ENCODE results near the gene SGSM2. TPM values are rescaled to one million over a fixed set of nuclear protein-coding genes. Genes with fewer than 3 reads are reported as not detected.
A peak's percentile ranks its signal among the peaks of the same experiment; 100 is the strongest.

Gene SGSM2
- polyA plus RNA-seq, 1 experiment: 43.6 TPM

DNA sequence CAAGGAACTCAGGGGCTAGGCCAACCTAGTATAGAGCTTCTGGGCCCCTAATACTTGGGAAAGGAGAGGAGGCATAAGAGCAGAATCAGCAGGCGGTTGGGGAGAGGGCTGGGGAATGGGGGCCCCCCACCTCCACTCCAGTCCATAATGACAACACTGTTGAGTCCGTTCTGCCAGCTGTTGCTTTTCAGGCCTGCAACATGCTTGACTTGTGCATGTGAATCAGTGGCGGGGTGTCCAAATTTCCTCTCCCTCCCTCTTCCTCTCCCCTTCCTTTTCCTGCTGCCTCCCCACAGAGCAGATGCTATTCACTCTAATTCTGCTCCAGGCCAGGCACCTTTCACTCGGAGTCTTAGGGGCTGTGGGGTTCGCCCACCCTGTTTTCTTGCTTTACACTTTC is 31.7 kb downstream of the SGSM2 start:
- CTCF ChIA-PET: interaction anchor here (1.3 to 4.0 kb wide), 5 partner anchors 8 to 47 kb away, joined by 3 to 22 read pairs (median 10); no protein-coding TSS in a partner anchor
- POLR2A ChIA-PET: no interaction called here
- peaks cover 23% of the 10 kb centered on the region for H3K36me3 ChIP-seq (ENCODE audit: control insufficient read depth, insufficient read depth, low read length)
- H3K4me3 ChIP-seq (ENCODE audit: low read depth, low read length): no peak overlapping the region
- H3K27me3 ChIP-seq (ENCODE audit: control insufficient read depth, insufficient read depth, low read length): no peaks in the 10 kb centered on the region
- no peak for DNase-seq (ENCODE audit: low read depth)
- TF ChIP-seq, protein P1, sequence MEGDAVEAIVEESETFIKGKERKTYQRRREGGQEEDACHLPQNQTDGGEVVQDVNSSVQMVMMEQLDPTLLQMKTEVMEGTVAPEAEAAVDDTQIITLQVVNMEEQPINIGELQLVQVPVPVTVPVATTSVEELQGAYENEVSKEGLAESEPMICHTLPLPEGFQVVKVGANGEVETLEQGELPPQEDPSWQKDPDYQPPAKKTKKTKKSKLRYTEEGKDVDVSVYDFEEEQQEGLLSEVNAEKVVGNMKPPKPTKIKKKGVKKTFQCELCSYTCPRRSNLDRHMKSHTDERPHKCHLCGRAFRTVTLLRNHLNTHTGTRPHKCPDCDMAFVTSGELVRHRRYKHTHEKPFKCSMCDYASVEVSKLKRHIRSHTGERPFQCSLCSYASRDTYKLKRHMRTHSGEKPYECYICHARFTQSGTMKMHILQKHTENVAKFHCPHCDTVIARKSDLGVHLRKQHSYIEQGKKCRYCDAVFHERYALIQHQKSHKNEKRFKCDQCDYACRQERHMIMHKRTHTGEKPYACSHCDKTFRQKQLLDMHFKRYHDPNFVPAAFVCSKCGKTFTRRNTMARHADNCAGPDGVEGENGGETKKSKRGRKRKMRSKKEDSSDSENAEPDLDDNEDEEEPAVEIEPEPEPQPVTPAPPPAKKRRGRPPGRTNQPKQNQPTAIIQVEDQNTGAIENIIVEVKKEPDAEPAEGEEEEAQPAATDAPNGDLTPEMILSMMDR (IDR thresholded peaks at IDR 0.05; ENCODE audit: insufficient read depth, low read depth, low read length): no peak

GRCh38 chr17:2369551-2370210 is 32.4 kb downstream of the SGSM2 start:
- DNase-seq (ENCODE audit: low read depth): no peak
- POLR2A ChIA-PET: no interaction called here
- no peaks in the 10 kb centered on the region for H3K27me3 ChIP-seq (ENCODE audit: control insufficient read depth, insufficient read depth, low read length)
- TF ChIP-seq, protein P1 (IDR thresholded peaks at IDR 0.05; ENCODE audit: insufficient read depth, low read depth, low read length): peak; percentile 12; the same call in 1 of the 2 replicates
- CTCF ChIA-PET: interaction anchor here (0.5 to 4.0 kb wide), 5 partner anchors 9 to 63 kb away, joined by 3 to 22 read pairs (median 10); no protein-coding TSS in a partner anchor
- peaks cover 21% of the 10 kb centered on the region for H3K36me3 ChIP-seq (ENCODE audit: control insufficient read depth, insufficient read depth, low read length)
- H3K4me3 ChIP-seq (ENCODE audit: low read depth, low read length): no peak overlapping the region

DNA sequence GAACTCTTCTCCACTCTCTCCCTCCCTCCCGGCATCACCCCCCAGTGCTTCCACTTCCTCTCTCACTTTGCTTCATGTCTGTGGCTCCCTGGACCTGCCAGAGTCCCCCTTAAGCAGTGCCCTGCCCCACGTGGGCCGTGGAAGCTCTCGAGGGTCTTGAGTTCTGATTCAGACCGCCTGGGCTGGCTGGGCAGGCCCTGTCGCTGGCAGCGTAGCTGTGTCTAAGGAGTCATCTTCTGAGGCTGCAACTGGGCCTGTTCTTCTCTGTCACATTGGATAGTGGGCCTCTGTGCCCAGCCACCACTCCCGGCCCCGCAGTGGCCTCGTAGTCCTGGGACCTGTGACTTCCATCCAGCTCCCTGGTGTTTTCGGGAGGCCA is 32.9 kb downstream of the SGSM2 start:
- Histone ChIP-seq H3K4me3 (ENCODE audit: low read depth, low read length) (no peak overlapping the region), H3K27me3 (ENCODE audit: control insufficient read depth, insufficient read depth, low read length) (no peaks in the 10 kb centered on the region), H3K36me3 (ENCODE audit: control insufficient read depth, insufficient read depth, low read length) (peaks cover 17% of the 10 kb centered on the region)
- ChIA-PET CTCF (interaction anchor here (0.5 to 4.0 kb wide), 6 partner anchors 9 to 62 kb away, joined by 3 to 22 read pairs (median 8); no protein-coding TSS in a partner anchor), POLR2A (no interaction called here)
- TF ChIP-seq, protein P1 (IDR thresholded peaks at IDR 0.05; ENCODE audit: insufficient read depth, low read depth, low read length): no peak
- DNase-seq (ENCODE audit: low read depth): no peak

DNA sequence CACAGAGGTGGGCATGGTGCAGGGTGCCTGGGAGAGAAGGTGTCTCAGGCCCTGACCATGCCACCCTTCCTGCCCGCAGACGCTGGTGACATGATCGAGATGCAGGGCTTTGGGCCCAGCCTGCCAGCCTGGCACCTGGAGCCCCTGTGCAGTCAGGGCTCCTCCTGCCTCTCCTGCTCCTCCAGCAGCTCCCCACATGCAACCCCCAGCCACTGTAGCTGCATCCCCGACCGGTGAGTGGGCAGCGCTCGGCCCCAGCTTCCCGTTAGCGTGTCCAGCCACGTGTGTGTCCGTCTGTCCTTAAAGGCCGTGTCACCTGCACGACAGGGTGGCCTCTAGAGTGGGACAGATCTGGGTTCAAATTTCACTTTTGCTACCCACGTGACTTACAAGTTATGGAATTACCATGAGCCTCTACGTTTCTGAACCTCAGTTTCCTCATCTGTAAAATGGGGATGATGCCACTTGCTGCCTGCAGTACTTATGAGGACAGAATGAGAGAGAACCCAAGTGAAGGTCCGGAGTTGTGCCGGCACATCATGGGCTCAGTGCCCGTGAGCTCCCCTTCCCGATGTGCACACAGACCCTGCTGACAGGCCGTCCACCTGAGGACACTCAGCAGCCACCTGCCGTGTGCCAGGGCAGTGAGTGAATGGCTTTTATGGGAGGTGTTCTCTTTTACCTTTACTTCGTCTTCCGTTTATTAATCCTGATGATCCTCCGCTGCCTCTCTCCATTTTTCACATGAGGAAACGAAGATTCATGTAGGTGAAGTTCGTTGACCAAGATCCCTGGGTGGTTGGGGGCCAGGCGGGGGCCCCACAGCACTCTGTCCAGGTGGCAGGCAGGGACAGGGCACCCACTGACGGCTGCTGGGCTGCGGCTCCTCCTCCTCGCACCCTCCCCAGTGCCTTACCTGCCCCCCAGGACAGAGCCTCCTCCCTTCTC is 34.2 kb downstream of the SGSM2 start:
- TF ChIP-seq, protein P1 (IDR thresholded peaks at IDR 0.05; ENCODE audit: insufficient read depth, low read depth, low read length): no peak
- Histone ChIP-seq H3K4me3 (ENCODE audit: low read depth, low read length) (no peak overlapping the region), H3K36me3 (ENCODE audit: control insufficient read depth, insufficient read depth, low read length) (peaks cover 22% of the 10 kb centered on the region), H3K27me3 (ENCODE audit: control insufficient read depth, insufficient read depth, low read length) (no peaks in the 10 kb centered on the region)
- ChIA-PET POLR2A (no interaction called here), CTCF (interaction anchor here (1.5 to 4.0 kb wide), 3 partner anchors 11 to 45 kb away, joined by 3 to 22 read pairs (median 19); no protein-coding TSS in a partner anchor)
- DNase-seq (ENCODE audit: low read depth): no peak

GRCh38 chr17:2372180-2372579 is 34.9 kb downstream of the SGSM2 start:
- CTCF ChIA-PET: interaction anchor here (1.7 kb wide), 1 partner anchor 10 kb away, joined by 6 read pairs; no protein-coding TSS in a partner anchor
- POLR2A ChIA-PET: no interaction called here
- Histone ChIP-seq H3K36me3 (ENCODE audit: control insufficient read depth, insufficient read depth, low read length) (peaks cover 25% of the 10 kb centered on the region), H3K4me3 (ENCODE audit: low read depth, low read length) (no peak overlapping the region), H3K27me3 (ENCODE audit: control insufficient read depth, insufficient read depth, low read length) (no peaks in the 10 kb centered on the region)
- no peak for DNase-seq (ENCODE audit: low read depth)
- TF ChIP-seq, protein P1 (IDR thresholded peaks at IDR 0.05; ENCODE audit: insufficient read depth, low read depth, low read length): no peak

Data from BJ (cell line).